Measurements from ENCODE around the gene ARID5B.

ARID5B gene

DNA sequence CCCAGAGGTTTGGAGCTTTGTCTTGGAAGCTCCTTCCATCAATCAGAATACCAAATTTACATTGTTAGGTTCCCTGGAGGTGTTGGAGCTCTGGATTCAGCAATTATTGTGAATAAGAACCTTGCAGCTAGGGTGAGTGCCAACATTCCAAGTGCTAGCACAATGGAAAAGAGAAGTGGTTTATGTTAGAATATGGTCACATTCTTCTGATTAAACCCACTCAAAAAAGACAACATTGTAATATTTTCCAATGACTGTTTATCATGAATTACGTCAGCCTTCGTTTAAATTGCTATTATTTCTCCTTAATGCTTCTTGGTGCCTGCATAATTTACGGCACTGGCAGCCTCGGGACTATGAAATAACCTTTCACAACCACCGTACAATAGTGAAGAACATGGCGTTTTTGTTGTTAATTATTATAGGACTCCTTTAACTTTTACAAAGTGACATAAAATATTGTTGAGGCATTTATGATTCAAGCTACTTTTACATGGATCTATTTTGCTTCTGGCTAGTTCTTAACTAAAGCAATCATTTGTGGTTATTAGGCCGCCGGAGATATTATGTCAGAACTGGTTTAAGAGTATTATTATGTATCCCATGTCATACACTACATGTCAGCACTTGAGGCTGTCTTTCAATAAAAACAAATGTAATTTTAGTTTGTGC is 117.7 kb downstream of the ARID5B start:
- FAIRE-seq = no peak
- TF ChIP-seq, protein P1, sequence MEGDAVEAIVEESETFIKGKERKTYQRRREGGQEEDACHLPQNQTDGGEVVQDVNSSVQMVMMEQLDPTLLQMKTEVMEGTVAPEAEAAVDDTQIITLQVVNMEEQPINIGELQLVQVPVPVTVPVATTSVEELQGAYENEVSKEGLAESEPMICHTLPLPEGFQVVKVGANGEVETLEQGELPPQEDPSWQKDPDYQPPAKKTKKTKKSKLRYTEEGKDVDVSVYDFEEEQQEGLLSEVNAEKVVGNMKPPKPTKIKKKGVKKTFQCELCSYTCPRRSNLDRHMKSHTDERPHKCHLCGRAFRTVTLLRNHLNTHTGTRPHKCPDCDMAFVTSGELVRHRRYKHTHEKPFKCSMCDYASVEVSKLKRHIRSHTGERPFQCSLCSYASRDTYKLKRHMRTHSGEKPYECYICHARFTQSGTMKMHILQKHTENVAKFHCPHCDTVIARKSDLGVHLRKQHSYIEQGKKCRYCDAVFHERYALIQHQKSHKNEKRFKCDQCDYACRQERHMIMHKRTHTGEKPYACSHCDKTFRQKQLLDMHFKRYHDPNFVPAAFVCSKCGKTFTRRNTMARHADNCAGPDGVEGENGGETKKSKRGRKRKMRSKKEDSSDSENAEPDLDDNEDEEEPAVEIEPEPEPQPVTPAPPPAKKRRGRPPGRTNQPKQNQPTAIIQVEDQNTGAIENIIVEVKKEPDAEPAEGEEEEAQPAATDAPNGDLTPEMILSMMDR (IDR thresholded peaks at IDR 0.05; ENCODE audit: insufficient read depth, missing control alignments) = no peak

DNA sequence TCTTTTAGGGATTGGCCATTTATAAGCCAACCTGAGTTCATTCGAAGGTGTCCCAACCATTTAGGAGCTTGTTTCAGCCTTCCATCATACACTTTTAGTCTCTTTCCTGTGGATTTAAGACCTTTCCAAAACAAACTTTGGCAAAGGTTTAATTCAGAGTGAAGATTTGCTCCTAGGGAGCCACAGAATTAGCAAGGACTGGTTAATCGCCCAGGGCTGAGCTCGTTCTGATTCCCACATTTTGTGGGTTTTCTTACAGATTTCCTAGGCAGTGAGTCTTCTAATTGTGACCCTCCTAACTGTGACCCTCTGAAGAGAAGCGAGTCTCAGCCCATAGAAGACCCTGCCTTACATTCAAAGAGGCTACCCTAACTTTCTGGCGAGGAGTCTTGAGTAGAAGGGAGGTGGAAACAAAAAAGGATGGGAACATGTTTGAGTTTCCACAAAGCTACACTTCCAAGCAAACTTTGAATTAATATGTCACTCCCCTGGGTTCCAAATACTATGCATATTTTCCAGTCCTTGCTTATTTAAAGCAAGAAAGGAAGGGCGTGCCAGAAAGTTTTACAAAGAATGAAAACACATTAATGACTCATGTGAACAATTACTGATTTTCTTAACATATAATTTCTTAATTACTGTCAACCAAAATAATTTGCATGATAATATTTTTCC is 118.3 kb downstream of the ARID5B start:
- no peak for FAIRE-seq
- DNase-seq (ENCODE audit: insufficient read length, low spot score) = no peak
- TF ChIP-seq, protein P1 (IDR thresholded peaks at IDR 0.05; ENCODE audit: insufficient read depth, missing control alignments) = no peak

More for the DNA sequence above, 117.7 kb downstream of the ARID5B start:
- no peak for DNase-seq (ENCODE audit: insufficient read length, low spot score)

DNA sequence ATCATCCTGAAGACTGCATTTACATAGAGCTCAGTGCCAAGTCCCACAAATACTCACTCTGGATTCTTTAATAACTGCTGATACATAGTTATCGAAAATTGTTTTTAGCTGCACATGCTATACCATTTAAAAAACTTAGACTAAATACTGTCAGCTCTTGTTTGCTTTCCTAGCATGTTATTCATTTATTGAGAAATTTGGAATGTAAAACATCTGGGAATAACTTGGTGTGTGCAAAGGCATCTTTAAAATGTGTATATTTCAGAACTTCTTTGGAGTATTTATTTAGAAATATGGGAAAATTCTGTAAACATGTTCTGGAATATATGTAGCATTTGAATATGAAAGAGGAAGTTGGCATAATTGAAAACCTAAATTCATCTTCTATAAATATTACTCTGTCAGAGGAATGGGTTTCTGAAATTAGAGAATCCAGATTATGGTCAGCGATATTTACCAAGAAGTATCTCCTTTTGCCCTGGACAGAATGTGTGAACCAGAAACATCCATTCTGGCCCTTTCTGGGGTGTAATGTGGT is 119.7 kb downstream of the ARID5B start:
- DNase-seq (ENCODE audit: insufficient read length, low spot score) = no peak
- FAIRE-seq = no peak
- TF ChIP-seq, protein P1 (IDR thresholded peaks at IDR 0.05; ENCODE audit: insufficient read depth, missing control alignments) = no peak

DNA sequence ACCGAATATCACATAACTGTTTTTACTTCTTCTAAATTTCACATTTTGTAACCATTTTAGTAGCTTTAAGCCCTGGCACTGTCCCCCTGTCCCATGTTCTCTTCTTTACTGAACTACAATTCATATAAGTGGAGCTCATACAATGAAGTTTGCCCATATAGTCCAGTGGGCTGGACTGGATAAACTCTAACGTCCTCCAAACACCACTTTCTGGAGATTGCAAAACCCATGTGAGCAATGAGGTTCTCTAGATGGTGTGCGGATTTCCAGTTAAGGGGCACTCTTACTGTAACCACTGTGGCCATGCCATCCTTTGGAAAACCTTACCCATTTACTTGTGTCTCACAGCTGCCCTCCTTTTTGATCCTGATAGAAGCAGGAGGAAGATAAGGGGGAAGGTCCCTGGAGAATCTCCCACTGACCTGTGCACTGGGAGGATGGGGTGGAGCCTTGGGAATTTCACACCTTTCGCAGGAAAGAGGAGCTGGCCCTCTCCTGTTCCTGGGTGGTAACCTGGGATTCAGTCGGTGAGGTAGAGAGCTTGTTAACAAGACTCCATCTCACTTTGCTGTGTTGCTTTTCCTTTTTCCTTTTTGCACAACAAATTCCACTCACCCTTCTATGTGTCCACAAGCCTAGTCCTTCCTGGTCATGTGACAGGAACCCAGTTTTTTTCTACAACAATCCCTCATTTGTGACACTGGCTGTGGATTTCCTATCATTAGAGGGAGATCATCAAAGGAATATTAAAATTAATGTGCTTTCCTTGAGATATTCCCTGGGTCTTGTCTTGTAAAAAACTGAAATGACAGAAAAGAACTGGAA is 120.7 kb downstream of the ARID5B start:
- FAIRE-seq = no peak
- TF ChIP-seq, protein P1 (IDR thresholded peaks at IDR 0.05; ENCODE audit: insufficient read depth, missing control alignments) = no peak
- no peak for DNase-seq (ENCODE audit: insufficient read length, low spot score)

DNA sequence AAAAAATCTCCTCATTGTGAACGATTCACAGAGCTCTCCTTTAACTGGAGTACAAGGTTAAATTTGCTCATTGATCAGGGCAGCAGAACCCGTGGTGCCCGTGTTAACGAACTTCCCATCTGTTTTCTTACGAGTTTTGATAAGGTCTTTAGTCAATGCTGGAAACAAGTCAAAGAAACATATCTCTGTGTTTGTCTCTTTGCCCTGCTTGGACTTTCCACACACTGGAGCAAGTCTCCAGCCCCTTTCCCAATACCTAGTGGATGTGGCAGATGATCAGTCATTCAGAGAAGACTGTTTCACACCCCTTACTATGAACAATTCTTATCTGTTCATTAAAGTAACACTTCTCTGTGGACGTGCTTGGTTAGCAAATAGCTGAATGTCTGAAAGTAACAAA is 121.3 kb downstream of the ARID5B start:
- FAIRE-seq (no peak), DNase-seq (ENCODE audit: insufficient read length, low spot score) (no peak)
- TF ChIP-seq, protein P1 (IDR thresholded peaks at IDR 0.05; ENCODE audit: insufficient read depth, missing control alignments) = no peak

DNA sequence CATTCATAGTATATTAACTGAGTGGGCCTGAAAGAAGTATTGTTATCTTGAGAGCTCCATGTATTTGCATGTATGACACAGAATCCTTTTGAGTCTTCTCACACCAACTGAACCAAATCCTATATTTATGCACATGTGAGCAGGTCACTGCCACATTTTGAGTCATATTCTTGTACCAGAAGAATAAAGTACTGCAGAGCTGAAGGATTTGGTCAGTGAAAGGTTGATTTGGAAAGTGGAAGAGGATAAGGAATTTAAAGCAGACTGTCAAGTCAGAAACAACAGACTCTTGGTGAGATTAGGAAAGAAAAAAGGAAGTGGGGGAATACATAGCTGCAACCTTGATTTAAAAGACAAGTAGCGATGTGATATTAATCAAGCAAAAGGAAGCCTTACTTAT is 121.8 kb downstream of the ARID5B start:
- FAIRE-seq = no peak
- TF ChIP-seq, protein P1 (IDR thresholded peaks at IDR 0.05; ENCODE audit: insufficient read depth, missing control alignments) = no peak

More for the DNA sequence above, 121.8 kb downstream of the ARID5B start:
- DNase-seq (ENCODE audit: insufficient read length, low spot score) = no peak

Data from D721Med (cell line).